Smooth muscle cell (in vitro differentiated cells): Measurements from ENCODE around the gene DRC1. TPM values are rescaled to one million over a fixed set of nuclear protein-coding genes. Genes with fewer than 3 reads are reported as not detected.

Source experiments
- DNase-seq: peaks from one replicate; lab custom pipeline; 2025; ENCODE audit not compliant: unreplicated experiment; lab: John Stamatoyannopoulos, UW
- H2AFZ ChIP-seq: fragments of 200-600 bp; sonication (generic); 2 replicates; pipeline ENCODE4 v1.6.0; 2016; ENCODE audit warnings: antibody characterized with exemption, low read depth, mild to moderate bottlenecking
- H3F3A ChIP-seq: fragments of 200-600 bp; sonication (generic); 2 replicates; pipeline ENCODE4 v1.6.0; 2017; ENCODE audit warnings: antibody characterized with exemption, low read depth
- H3K27ac ChIP-seq: fragments of 200-600 bp; sonication (generic); 2 replicates; pipeline ENCODE4 v1.5.1; 2016; ENCODE audit warnings: low read depth, mild to moderate bottlenecking
- H3K27me3 ChIP-seq: fragments of 200-600 bp; sonication (generic); 2 replicates; pipeline ENCODE4 v1.6.1; 2016; ENCODE audit warnings: low read depth, mild to moderate bottlenecking
- H3K36me3 ChIP-seq: fragments of 200-600 bp; sonication (generic); 2 replicates; pipeline ENCODE4 v1.5.1; 2016; ENCODE audit warnings: low read depth
- H3K4me1 ChIP-seq: fragments of 200-600 bp; sonication (generic); 2 replicates; pipeline ENCODE4 v1.5.1; 2016; ENCODE audit warnings: low read depth
- H3K4me2 ChIP-seq: fragments of 200-600 bp; sonication (generic); 2 replicates; pipeline ENCODE4 v1.6.0; 2016; ENCODE audit warnings: mild to moderate bottlenecking
- H3K4me3 ChIP-seq: fragments of 200-600 bp; sonication (generic); 2 replicates; pipeline ENCODE4 v1.5.1; 2016; ENCODE audit warnings: mild to moderate bottlenecking
- H3K79me2 ChIP-seq: fragments of 200-600 bp; sonication (generic); 2 replicates; pipeline ENCODE4 v1.6.0; 2016; ENCODE audit warnings: low read depth, mild to moderate bottlenecking
- H3K9ac ChIP-seq: fragments of 200-600 bp; sonication (generic); 2 replicates; pipeline ENCODE4 v1.6.0; 2016; ENCODE audit warnings: low read depth
- H3K9me3 ChIP-seq: fragments of 200-600 bp; sonication (generic); replicated peaks from 2 replicates; pipeline ENCODE4 v1.5.1; 2016; ENCODE audit warnings: low read depth
- H4K20me1 ChIP-seq: fragments of 200-600 bp; sonication (generic); 2 replicates; pipeline ENCODE4 v1.6.0; 2016; ENCODE audit warnings: low read depth
- CTCF ChIP-seq: fragments of 200-600 bp; sonication (generic); IDR thresholded peaks from 2 replicates; pipeline ENCODE4 v1.5.1; 2017; ENCODE audit warnings: borderline replicate concordance, mild to moderate bottlenecking, antibody characterized with exemption; ENCODE audit not compliant: insufficient read depth, poor library complexity, severe bottlenecking
- WGBS: methylation state at CpG from one replicate; pipeline ENCODE4 v1.1.7; 2016; ENCODE audit warnings: low lambda C conversion rate; 5-methylcytosine and 5-hydroxymethylcytosine counted together
- polyA plus RNA-seq: library from polyadenylated mRNA; unstranded; fragments of >200 nt; fragmentation: Nextera tagmentation; extraction: Ambion mirVana; gene quantifications from 2 replicates; pipeline ENCODE4 v1.2.1, GENCODE V29; 2016
- total RNA-seq: library from RNA; depleted of rRNA; stranded (reverse); fragments of >200 nt; gene quantifications from 2 replicates; pipeline ENCODE4 v1.2.3, GENCODE V29; 2014

The DRC1 gene
- total and polyA plus RNA-seq, 2 experiments from 2014 or later = 0.14 TPM; not detected in 1

GRCh38 chr2:26409785-26410184 lies 8.1 kb downstream of the DRC1 start:
- Histone ChIP-seq H3K36me3 (no peaks in the 10 kb centered on the region), H3K9ac (no peak overlapping the region), H4K20me1 (no peaks in the 10 kb centered on the region), H3F3A (no peaks in the 10 kb centered on the region), H3K4me2 (no peak overlapping the region), H3K27me3 (peaks cover 6% of the 10 kb centered on the region), H2AFZ (no peak overlapping the region), H3K9me3 (no peaks in the 10 kb centered on the region), H3K4me1 (no peaks in the 10 kb centered on the region), H3K27ac (no peak overlapping the region), H3K4me3 (no peak overlapping the region), H3K79me2 (no peaks in the 10 kb centered on the region)
- no peak for DNase-seq
- TF ChIP-seq CTCF = no peak
- 100% methylated on average over 1 of the region's 1 CpG for WGBS

GRCh38 chr2:26410764-26411243 lies 9.1 kb downstream of the DRC1 start:
- Histone ChIP-seq H3K9ac (no peak overlapping the region), H4K20me1 (no peaks in the 10 kb centered on the region), H3K4me3 (no peak overlapping the region), H3K27ac (no peak overlapping the region), H3K9me3 (no peaks in the 10 kb centered on the region), H3K4me2 (no peak overlapping the region), H2AFZ (no peak overlapping the region), H3K79me2 (no peaks in the 10 kb centered on the region), H3F3A (no peaks in the 10 kb centered on the region), H3K4me1 (no peaks in the 10 kb centered on the region), H3K36me3 (no peaks in the 10 kb centered on the region), H3K27me3 (peaks cover 6% of the 10 kb centered on the region)
- DNase-seq = no peak
- TF ChIP-seq CTCF = no peak
- WGBS = 94% methylated on average over 2 of the region's 2 CpGs

- no peaks in the 10 kb centered on the region for H3K4me1 ChIP-seq
- no peaks in the 10 kb centered on the region for H3K9me3 ChIP-seq
- H3K4me2 ChIP-seq = no peak overlapping the region
- no peak for DNase-seq
- no peak for TF ChIP-seq CTCF
- no peak overlapping the region for H3K27ac ChIP-seq
- H3K79me2 ChIP-seq = no peaks in the 10 kb centered on the region
- peaks cover 6% of the 10 kb centered on the region for H3K27me3 ChIP-seq
- no peak overlapping the region for H3K4me3 ChIP-seq
- WGBS = 95% methylated on average over 6 of the region's 6 CpGs
- no peak overlapping the region for H3K9ac ChIP-seq
- no peaks in the 10 kb centered on the region for H3F3A ChIP-seq
- H4K20me1 ChIP-seq = no peaks in the 10 kb centered on the region
- no peak overlapping the region for H2AFZ ChIP-seq
- H3K36me3 ChIP-seq = no peaks in the 10 kb centered on the region
Observed at GRCh38 chr2:26411419-26411818, 9.7 kb downstream of the DRC1 start.

GRCh38 chr2:26412091-26412673 lies 10.5 kb downstream of the DRC1 start:
- no peaks in the 10 kb centered on the region for H3K79me2 ChIP-seq
- H3K9ac ChIP-seq = no peak overlapping the region
- no peaks in the 10 kb centered on the region for H3F3A ChIP-seq
- no peaks in the 10 kb centered on the region for H3K9me3 ChIP-seq
- no peak for DNase-seq
- peaks cover 6% of the 10 kb centered on the region for H3K27me3 ChIP-seq
- no peak overlapping the region for H3K4me2 ChIP-seq
- no peaks in the 10 kb centered on the region for H3K4me1 ChIP-seq
- no peak overlapping the region for H3K27ac ChIP-seq
- 92% methylated on average over 10 of the region's 10 CpGs for WGBS
- H4K20me1 ChIP-seq = no peaks in the 10 kb centered on the region
- H2AFZ ChIP-seq = no peak overlapping the region
- H3K36me3 ChIP-seq = no peaks in the 10 kb centered on the region
- TF ChIP-seq CTCF = no peak
- H3K4me3 ChIP-seq = no peak overlapping the region
